Breast epithelium (tissue), 4 donors: ENCODE data around the gene HRAS. TPM values are rescaled to one million over a fixed set of nuclear protein-coding genes. Genes with fewer than 3 reads are reported as not detected.

Source experiments
- DNase-seq, 2 donors: peaks; one replicate each; pipeline ENCODE4 v3.0.0-alpha.2; 2019; ENCODE audit warnings: low spot score in 2 of 2
- H3K27ac ChIP-seq, 2 donors: fragments of 200-600 bp; sonication (generic) in 1 of 2; one replicate each; pipeline ENCODE4 v1.5.1; 2016 to 2019; ENCODE audit warnings: mild to moderate bottlenecking in 1 of 2
- H3K27me3 ChIP-seq, 2 donors: fragments of 200-600 bp; sonication (generic) in 1 of 2; one replicate each; pipeline versions ENCODE4 v1.5.1 to v1.6.0; 2017 to 2019; ENCODE audit warnings: control low read depth in 1 of 2, mild to moderate bottlenecking in 1 of 2
- H3K36me3 ChIP-seq: fragments of 200-600 bp; one replicate; pipeline ENCODE4 v1.5.1; 2019
- H3K4me1 ChIP-seq, 2 donors: fragments of 200-600 bp; sonication (generic); one replicate each; pipeline ENCODE4 v1.5.1; 2016 to 2019; ENCODE audit warnings: control low read depth in 1 of 2
- H3K4me3 ChIP-seq, 3 donors: fragments of 200-600 bp; sonication (generic); 1 replicate in 2 of 3; 2 replicates in 1 of 3; pipeline ENCODE4 v1.5.1; 2016 to 2019; ENCODE audit warnings: mild to moderate bottlenecking in 3 of 3, moderate library complexity in 2 of 3
- H3K9me3 ChIP-seq, 2 donors: fragments of 200-600 bp; sonication (generic) in 1 of 2; one replicate each; pipeline ENCODE4 v1.5.1; 2016 to 2019; ENCODE audit warnings: control low read depth in 1 of 2
- POLR2A ChIP-seq: fragments of 450-650 bp; IDR thresholded peaks from one replicate; pipeline ENCODE4 v1.6.1; 2016; ENCODE audit warnings: antibody characterized with exemption, mild to moderate bottlenecking, moderate library complexity
- POLR2AphosphoS5 ChIP-seq, 3 donors: sonication (generic); formaldehyde crosslinking; IDR thresholded peaks; one replicate each; pipeline ENCODE4 v1.6.1; 2017; ENCODE audit warnings: antibody characterized with exemption in 3 of 3
- intact Hi-C: fragments of 100-400 bp; cut with DNase I; formaldehyde crosslinking; loops from one replicate; pipeline ENCODE4 v1.15.1; 2023; ENCODE audit warnings: low total_unique reads
- total RNA-seq, 3 donors: library from RNA; depleted of rRNA; stranded (reverse); fragments of >200 nt; gene quantifications; one replicate each; pipeline ENCODE4 v1.1.0, GENCODE V29; 2016
- TF ChIP-seq, protein P1 (sequence below), 3 donors: fragments of 450-650 bp; IDR thresholded peaks; one replicate each; pipeline ENCODE4 v1.5.1; 2016 to 2017; ENCODE audit warnings: antibody characterized with exemption in 3 of 3, mild to moderate bottlenecking in 3 of 3, moderate library complexity in 3 of 3

Gene HRAS
- total RNA-seq, 3 donors from 2014 or later = 33.2 to 50.1 (median 33.4) TPM

DNA sequence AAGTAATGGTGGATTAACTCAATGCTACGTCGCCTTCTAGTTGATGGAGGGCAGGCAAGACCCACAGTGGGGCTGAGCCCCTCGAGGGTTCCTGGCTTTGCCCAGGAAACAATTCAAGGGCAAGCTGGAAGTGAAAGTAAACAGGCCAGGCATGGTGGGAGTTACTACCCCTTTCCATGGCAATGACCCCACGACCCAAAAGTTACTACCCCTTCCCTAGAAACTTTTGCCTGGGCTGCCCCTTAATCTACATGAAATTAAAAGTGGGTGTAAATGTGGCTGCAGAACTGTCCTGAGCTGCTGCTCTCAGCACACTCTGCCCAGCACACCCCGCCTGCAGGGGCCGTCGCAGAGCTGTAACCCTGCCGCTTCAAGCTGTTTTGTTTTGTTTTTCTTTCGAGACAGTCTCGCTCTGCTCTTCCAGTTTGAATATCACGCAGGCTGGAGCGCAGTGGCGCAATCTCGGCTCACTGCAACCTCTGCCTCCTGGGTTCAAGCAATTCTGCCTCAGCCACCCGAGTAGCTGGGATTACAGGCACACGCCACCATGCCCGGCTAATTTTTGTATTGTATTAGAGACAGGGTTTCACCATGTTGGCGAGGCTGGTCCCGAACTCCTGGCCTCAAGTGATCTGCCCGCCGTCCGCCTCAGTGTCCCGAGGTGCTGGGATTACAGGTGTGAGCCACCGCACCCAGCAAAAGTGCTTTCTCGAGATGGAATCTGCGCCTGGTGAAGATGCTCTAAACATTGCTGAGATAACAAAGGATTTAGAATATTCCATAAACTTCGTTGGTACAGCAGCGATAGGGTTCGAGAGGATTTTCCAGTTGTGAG lies 22.4 kb downstream of the HRAS start:
- no peaks in the 10 kb centered on the region for H3K27me3 ChIP-seq

DNA sequence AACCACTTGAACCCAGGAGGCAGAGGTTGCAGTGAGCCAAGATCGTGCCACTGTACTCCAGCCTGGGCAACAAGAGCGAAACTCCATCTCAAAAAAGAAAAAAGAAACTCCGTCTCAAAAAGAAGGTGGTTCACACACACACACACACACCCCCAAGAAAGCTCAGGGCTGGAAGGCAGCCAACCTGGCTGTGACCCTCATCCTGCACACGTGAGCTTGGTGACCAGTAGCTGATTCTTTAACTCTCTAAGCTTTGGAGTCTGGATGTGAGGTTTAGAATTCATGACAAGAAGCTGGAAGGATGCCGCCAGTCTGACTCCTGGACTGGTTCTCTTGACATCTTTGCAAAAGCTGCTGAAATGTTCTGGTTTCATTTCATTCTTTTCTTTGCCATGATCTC lies 26.4 kb downstream of the HRAS start:
- TF ChIP-seq POLR2A (no peak), POLR2AphosphoS5 (IDR thresholded peaks at IDR 0.05) (no peak)
- TF ChIP-seq, protein P1, sequence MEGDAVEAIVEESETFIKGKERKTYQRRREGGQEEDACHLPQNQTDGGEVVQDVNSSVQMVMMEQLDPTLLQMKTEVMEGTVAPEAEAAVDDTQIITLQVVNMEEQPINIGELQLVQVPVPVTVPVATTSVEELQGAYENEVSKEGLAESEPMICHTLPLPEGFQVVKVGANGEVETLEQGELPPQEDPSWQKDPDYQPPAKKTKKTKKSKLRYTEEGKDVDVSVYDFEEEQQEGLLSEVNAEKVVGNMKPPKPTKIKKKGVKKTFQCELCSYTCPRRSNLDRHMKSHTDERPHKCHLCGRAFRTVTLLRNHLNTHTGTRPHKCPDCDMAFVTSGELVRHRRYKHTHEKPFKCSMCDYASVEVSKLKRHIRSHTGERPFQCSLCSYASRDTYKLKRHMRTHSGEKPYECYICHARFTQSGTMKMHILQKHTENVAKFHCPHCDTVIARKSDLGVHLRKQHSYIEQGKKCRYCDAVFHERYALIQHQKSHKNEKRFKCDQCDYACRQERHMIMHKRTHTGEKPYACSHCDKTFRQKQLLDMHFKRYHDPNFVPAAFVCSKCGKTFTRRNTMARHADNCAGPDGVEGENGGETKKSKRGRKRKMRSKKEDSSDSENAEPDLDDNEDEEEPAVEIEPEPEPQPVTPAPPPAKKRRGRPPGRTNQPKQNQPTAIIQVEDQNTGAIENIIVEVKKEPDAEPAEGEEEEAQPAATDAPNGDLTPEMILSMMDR (IDR thresholded peaks at IDR 0.05) = no peak
- intact Hi-C loops = no loop called here
- no peak overlapping the region for H3K27ac ChIP-seq
- H3K9me3 ChIP-seq = no peaks in the 10 kb centered on the region
- no peaks in the 10 kb centered on the region for H3K27me3 ChIP-seq
- no peak overlapping the region for H3K4me3 ChIP-seq
- no peaks in the 10 kb centered on the region for H3K36me3 ChIP-seq
- peaks cover 6 to 9% of the 10 kb centered on the region in 2 donors for H3K4me1 ChIP-seq
- no peak for DNase-seq

More for the DNA sequence above, 22.4 kb downstream of the HRAS start:
- H3K27ac ChIP-seq = no peak overlapping the region
- no peaks in the 10 kb centered on the region for H3K4me1 ChIP-seq
- H3K36me3 ChIP-seq = no peaks in the 10 kb centered on the region
- intact Hi-C loops = no loop called here
- DNase-seq = no peak
- no peak for TF ChIP-seq POLR2A
- H3K4me3 ChIP-seq = no peak overlapping the region
- peaks cover 7 to 9% of the 10 kb centered on the region in 2 donors for H3K9me3 ChIP-seq

DNA sequence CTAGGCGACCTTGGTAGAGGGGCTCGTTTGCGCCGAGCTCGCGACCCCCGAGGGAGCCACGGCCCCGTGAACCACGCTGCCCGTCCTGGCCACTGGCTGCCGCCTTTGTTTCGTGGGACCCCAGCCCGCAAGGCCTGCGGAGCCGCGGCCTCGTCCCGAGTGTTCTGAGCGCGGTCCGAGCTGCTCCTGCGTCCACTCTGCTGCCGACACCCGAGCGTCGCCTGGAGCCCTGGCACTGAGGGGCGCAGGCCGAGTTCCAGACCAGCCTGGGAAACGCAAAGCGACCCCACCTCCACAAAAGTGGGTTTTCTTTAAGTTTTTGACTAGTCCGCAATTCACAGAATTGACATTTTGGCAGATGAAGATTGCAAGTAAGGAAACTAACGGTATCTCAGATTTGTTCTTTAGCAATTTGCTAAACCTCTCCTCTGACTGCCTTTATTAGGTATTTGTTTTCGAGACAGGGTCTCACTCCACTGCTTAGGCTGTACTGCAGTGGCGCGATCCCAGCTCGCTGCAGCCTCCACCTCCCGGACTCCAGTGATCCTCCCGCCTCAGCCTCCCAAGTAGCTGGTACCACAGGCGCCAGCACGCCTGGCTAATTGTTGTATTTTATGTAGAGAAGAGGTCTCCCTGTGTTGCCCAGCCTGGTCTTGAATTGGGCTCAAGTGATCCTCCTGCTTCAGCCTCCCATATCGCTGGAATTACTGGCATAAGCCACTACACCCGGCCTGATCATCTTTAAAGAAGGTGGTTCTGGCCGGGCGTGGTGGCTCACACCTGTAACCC lies 27.5 kb downstream of the HRAS start:
- peak overlapping the region; percentile 83 to 88 (median 85) for H3K4me3 ChIP-seq
- TF ChIP-seq POLR2A = no peak
- no peaks in the 10 kb centered on the region for H3K27me3 ChIP-seq
- DNase-seq = no peak
- peaks cover 9 to 15% of the 10 kb centered on the region in 2 donors for H3K4me1 ChIP-seq
- peak overlapping the region; percentile 99 for H3K27ac ChIP-seq
- H3K9me3 ChIP-seq = no peaks in the 10 kb centered on the region
- H3K36me3 ChIP-seq = no peaks in the 10 kb centered on the region
- intact Hi-C loops = no loop called here

DNA sequence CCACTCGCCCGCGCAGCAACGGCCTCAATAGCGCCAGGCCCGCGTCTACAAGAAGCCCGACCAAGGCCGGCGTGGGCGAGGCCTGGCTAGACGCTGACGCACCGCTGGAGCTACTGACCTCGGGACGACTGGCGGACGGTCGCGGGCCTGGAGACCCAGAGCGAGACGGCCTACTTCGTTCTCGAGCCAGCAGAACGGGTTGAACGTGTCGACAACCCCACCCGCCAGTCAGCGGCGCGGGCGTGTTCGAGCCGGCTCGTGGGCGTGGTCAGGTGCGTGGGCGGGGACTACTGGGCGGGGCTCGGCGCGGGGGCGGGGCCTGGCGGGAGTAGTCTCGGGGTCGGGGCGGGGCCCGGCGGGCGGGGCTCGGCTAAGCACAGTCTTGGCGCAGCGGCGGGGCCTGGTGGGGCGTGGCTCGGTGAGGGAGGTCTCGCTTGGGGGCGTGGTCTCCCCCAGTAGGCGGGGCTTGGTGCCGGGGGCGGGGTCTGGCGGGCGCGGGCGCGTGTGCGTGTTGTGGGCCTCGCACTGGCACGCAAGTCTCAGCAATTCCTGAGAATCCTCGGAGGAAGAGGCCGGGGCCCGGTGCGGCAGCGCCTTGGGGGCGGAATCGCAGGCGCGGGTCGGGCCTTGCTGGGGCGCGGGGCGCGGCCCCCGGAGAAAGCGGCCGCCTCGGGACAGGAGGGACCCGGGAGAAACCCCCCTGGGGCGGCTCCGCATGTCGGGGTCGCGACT lies 28.2 kb downstream of the HRAS start, which contains the start of gene RNH1:
Gene RNH1, minus strand, starts transcription at position 248 of the 732 bp plus-strand sequence. CDS start 5,080 bp downstream, outside the sequence.
- H3K4me1 ChIP-seq = peaks cover 9 to 15% of the 10 kb centered on the region in 2 donors
- H3K27me3 ChIP-seq = no peaks in the 10 kb centered on the region
- TF ChIP-seq, protein P1 (IDR thresholded peaks at IDR 0.05) = no peak
- no peak for TF ChIP-seq POLR2A
- TF ChIP-seq POLR2AphosphoS5 (IDR thresholded peaks at IDR 0.05) = peak; percentile 78 to 83 (median 82)
- no peaks in the 10 kb centered on the region for H3K9me3 ChIP-seq
- peak within 1 kb of the TSS; percentile 83 to 88 (median 85) for H3K4me3 ChIP-seq
- peak within 1 kb of the TSS; percentile 99 for H3K27ac ChIP-seq
- no peaks in the 10 kb centered on the region for H3K36me3 ChIP-seq
- peak; percentile 97 to 99 for DNase-seq
- intact Hi-C loops = no loop called here

DNA sequence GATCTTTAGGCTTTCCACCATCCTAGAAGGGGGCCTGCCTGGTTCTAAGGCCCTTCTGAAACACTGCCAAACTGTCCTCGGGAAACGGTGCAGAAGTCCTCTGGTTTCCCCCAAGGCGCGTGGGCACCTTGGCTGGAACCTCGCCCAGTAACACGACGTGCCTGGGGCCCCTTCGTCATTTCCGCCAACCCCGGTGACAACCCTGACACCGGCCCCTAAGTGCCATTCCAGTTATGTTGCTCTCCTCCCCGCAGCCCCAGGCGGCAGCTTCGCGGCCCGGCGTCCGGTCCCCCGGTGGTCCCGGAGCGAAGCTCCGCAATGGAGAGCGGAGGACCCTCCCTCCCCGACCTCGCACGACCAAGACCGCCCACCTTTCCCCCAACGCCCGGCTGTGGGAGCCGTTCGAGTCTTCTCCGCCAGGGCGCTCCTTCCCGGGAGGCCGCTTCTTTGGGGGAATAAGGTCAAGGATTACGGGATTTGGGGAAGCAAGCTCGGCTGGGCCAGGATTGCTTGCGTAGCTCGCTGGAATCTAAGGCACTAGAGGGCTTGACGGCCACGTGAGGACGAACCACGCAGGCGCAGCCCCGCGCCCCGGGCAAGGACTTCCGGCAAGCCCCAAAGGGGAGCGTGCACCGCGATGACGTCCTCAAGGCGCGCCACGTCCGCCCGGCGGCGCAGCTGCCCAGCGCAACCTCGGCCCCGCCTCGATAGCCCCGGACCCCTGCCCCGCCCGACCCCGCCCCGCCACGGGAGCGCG lies 29.0 kb downstream of the HRAS start:
- Histone ChIP-seq H3K9me3 (no peaks in the 10 kb centered on the region), H3K36me3 (no peaks in the 10 kb centered on the region), H3K4me1 (peaks cover 9 to 15% of the 10 kb centered on the region in 2 donors), H3K27ac (peak overlapping the region; percentile 99), H3K4me3 (peak overlapping the region; percentile 83 to 88 (median 85)), H3K27me3 (no peaks in the 10 kb centered on the region)
- DNase-seq = peak; percentile 91 to 95
- TF ChIP-seq POLR2AphosphoS5 (IDR thresholded peaks at IDR 0.05) = peak; percentile 80 to 89 (median 84)
- TF ChIP-seq POLR2A = peak; percentile 64
- TF ChIP-seq, protein P1 (IDR thresholded peaks at IDR 0.05) = peak; percentile 35 to 46 (median 45)
- intact Hi-C loops = no loop called here
